GM19240 (cell line): Measurements from ENCODE around the gene ATP6V0A1.
"Not testable (repeated sequence)": the region's sequence is repeated elsewhere in the genome, so short reads cannot be mapped to it uniquely, and the experiment has no call there.

ENCODE experiments used
- DNase-seq: peaks from one replicate; pipeline ENCODE4 v3.0.0; 2011; ENCODE audit warnings: low spot score; ENCODE audit not compliant: insufficient read length

The ATP6V0A1 gene

DNA sequence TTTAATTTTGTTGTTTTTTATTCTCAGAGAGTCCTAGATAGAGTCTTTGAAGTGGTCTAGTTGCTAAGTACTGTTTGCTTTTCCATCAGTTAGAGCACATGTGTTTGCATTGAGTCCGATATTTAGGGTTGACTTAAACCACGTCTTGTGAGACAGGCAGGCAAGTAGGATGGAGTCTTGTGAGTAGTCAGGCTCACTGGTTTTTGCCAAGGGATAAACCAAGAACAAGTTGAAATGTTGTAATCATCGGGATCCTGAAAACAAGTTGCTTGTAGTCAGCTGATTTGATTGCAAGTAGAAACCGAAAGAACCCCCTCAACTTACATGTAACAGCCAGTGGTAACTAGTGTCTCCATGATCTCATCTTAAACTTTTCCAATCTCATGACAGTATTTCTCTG is 17.2 kb downstream of the ATP6V0A1 start:
- no peak for DNase-seq

DNA sequence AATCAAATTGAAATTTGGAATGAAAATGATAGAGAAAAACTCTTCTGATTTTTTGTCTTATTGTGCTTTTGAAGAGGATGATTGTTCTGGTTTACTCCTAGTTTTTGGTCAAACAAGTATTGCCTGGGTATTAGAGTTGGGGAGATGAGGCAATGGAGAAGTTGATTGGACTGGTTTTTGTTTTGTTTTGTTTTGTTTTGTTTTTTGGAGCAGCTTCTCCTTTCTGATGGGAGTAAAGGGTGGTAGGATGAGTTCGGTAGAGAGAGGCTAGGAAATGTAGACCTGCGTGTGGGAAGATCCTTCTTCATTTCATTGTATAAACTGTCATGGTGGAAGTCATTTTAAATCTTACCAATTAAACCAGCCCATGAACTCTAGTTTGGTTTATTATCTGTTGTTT is 17.7 kb downstream of the ATP6V0A1 start:
- no peak for DNase-seq

DNA sequence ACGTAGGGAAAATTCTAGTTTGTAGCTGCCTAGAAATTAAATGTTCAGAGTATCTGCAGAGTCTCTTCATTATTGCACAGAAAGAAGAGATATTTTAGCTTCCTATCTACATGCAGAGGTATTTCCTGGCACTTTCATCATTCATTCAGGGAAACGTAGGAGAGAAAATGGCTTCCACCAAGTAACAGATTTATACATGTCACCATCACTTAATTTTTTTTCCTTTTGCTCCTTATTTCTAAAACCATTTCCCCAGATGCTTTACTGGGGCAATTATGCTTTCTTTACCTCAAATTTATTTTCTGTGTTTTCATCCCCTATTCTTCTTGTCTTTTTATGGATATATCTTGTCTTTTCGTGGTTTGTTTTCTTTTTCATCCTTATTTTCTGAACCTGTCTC is 18.5 kb downstream of the ATP6V0A1 start:
- DNase-seq: no peak

DNA sequence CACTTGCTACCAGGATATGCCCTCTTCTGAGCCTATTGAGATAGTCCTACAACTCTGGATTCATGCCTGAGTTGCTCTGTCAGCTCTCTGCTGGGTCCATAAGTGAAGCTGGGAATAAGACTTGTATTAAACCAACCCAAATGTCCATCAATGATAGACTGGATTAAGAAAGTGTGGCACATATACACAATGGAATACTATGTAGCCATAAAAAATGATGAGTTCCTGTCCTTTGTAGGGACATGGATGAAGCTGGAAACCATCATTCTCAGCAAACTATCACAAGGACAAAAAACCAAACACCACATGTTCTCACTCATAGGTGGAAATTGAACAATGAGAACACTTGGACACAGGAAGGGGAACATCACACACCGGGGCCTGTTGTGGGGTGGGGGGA is 19.1 kb downstream of the ATP6V0A1 start:
- DNase-seq: not testable (repeated sequence)

DNA sequence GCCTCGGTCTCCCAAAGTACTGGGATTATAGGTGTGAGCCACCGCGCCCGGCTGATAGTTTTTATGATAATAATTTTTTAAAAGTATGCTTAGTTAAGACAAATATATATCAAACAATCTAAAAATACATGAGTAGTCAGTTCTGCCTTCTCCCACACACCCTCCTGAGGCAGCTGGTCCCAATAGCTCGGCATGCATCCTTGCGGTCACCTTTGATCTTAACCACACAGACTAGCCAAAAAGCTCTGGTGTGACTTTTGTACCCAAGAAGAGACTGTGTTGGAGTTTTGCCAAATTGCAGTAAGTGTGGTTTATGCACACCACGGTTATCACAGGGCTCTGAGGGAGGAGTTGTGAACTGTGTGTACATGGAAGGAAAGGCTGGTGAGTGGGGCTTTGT is 25.6 kb downstream of the ATP6V0A1 start:
- no peak for DNase-seq

DNA sequence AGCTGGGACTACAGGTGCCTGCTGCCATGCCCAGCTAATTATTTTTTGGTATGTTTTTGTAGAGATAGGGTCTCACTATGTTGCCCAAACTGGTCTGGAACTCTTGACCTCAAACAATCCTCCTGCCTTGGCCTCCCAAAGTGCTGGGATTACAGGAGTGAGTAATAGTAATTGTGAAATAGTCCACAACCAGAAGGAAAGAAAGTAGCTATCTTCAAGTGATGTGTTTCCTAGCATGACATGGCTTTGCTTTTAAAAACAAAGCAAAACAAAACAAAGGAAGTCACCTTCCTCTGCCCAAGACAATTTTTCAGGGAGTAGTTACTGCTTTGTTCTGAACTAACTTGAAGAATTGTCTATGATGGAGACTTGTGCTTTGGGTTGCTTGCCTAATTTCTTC is 27.0 kb downstream of the ATP6V0A1 start:
- no peak for DNase-seq

DNA sequence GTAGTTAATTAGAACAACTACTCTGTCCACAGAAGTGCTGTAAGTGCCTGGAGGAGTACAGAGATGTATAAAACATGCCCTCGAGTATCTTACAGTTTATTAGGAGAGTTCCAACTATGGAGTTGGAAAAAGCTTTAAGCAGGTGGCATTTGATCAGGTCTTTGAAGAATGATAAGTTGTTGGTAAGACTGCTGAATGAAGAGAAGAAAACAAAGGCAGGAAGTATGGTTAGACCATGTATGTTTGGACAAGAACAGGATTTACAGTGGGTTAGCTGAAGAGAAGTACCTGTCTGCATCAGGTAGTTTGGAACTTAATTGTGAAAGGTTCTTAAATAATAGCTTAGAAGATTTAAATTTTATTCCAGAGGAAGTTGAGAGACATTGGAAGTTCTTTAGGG is 29.4 kb downstream of the ATP6V0A1 start:
- no peak for DNase-seq

DNA sequence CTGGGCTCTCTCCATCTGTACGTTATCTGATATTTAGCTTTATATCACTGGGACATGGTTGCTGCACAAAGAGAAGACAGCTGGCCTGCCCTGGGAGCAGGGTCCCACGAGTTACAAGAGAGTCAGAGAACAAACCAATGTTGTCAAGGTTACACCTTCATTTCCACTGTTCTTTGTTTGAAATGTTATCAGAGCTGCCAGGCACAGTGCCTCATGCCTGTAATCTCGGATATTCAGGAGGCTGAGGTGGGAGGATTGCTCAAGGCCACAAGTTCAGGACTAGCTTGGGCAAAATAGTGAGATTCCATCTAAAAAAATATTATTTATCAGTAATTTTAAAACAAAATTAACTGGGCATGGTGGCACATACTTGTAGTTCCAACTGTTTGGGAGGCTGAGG is 34.6 kb downstream of the ATP6V0A1 start:
- DNase-seq: no peak

DNA sequence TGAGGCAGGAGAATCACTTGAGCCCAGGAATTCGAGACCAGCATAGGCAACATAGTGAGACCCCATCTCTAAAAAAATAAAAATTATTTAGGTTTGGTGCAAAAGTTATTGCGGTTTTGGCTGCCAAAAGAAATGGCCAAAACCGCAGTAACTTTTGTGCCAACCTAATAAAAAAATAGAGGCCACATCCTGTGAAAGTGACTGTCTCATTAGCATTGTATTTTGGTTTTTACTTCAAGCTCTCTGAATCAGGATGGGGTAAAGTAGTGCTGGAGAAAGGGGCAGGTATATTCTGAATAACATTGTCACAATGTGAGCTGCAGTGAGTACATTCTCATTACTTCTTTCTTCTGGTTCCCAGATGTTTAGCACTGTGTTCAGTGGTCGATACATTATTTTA is 36.0 kb downstream of the ATP6V0A1 start:
- DNase-seq: no peak

DNA sequence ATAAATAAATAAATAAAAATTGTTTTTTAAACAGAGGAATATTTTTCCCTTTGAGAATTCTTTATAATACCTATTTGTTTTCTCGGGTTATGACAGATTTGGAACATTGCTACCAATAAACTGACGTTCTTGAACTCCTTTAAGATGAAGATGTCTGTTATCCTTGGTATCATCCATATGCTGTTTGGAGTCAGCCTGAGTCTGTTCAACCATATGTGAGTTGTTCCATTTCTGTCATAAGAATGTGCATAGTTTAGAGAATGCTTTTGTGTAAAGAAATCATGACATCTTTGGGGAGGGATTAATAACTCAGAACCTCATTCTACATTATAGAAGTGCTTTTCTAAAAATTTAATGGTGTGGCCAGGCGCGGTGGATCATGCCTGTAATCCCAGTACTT is 40.1 kb downstream of the ATP6V0A1 start:
- no peak for DNase-seq

DNA sequence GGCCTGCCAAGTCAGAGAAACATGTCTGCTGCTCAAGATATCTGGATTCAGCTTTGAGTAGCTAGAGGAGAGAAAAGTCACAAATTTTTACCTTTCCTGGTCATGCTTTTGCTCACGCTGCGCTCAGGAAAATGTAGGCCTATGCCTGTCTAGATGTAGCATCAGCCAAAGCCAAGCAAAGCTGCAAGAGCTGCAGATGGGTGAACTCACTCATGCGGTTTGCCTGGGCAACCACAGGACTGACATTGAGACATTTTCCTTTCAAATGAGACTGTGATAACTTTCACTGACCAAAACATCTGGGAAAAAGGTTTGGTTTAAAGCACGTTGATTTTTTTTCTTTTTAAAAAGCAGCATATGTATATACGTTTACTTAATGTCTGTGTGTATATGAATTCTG is 43.4 kb downstream of the ATP6V0A1 start:
- no peak for DNase-seq

DNA sequence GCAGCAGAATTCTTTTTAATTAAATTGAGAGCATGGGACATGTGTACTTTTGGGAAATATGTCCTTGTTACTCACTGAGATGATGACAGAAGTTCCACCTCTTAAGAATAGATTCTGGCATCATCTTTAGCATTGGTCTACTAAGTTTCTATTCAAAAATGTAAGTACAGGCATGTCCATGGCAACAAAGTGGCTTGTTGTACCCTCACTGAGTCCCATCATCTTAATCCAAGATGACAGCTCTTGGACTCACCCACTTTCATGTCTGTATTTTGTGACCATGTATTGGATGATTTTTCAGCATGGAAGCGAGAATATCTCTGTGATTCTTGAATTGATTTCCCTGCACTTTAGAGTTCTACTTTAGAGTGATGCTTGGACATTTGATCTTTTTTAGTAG is 44.2 kb downstream of the ATP6V0A1 start:
- DNase-seq: no peak

DNA sequence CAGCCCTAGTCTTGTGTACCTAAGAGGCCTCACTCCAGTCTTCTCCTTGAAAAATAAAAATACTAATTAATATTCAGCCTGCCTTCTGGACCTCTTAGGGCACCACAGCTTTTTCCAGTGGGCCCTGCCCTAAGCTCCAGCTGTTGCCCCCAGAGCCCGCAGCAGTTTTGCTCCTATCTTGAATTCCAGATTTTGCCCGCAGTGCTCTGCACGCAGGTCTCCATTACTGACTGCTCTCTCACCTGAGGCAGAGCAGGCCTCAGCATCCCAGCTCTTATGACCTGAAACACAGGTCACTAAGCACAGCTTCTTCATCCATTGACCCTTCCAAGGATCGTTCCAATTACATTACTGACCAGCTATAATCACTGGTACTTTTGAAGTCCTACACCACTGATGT is 49.0 kb downstream of the ATP6V0A1 start:
- DNase-seq: no peak

DNA sequence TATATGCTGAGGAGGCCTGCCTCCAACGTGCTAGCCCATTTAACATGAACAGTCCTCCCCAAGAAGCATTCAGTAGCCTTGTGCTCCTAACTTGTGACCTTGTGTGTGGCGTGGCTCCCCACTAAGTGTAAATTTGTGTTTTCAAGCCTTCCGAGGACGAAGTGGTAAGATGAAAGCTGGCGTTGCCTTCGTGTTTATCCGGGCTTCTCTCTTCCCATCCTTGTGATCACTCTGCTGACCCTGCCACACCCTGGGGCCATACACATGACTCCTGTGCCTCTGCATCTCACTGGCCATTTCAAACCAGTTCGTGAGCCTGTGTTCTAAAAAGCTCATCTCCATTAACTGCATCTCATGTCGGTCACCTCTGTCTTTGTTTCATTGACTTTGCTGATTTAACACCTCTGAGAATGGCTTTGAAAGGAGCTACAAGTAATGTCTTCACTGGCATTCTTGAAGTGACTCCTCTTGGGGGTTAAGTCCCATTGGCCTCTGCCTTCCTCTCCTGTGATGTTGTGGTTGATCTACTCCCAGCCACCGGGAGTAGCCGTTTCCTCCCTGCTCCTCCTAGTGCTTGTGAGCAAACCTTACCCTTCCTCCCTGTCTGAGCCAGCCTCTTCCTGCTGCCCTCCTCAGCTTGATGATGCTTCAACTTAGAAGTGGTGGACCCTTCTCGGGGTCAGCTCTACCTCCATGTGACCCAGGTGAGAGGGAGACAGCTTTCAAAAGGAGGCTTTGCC is 49.9 kb downstream of the ATP6V0A1 start:
- DNase-seq: no peak

DNA sequence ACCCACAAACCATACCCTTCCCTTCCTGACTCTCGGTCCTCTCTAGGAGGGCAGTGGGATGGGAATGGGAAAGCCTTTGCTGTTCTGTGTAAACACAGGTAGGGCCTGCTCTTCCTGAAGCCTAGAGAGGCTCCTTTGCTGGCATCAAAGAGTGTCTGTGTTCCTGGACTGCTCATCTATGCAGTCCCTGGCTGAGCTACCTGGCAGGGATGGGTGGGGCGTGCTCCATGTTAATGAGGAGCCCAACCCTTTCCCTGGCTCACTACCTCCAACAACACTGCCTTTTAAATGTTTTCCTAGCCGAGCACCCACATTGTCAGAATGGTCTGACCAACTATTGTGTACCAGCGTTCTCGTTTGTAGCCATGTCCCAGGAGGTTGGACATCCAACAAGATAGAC is 50.7 kb downstream of the ATP6V0A1 start:
- no peak for DNase-seq

DNA sequence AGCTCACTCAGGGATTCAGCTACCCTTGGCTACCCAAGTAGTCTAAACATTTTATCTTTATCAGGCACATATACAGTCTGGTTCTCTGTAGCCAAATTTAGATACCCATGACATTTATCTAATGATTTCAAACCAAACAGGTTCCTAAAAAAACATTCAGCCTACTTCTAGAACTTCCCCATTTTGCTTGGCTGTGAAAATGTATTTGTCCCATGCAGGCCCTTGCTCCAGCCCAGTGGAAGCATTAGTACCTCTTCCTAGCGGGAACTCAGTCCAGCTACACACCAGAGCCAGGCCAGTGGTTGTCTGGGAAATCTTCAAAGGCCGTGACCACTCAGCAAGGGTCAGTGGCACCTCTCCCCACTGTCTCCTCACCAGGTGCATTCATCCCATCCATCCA is 51.2 kb downstream of the ATP6V0A1 start:
- no peak for DNase-seq

DNA sequence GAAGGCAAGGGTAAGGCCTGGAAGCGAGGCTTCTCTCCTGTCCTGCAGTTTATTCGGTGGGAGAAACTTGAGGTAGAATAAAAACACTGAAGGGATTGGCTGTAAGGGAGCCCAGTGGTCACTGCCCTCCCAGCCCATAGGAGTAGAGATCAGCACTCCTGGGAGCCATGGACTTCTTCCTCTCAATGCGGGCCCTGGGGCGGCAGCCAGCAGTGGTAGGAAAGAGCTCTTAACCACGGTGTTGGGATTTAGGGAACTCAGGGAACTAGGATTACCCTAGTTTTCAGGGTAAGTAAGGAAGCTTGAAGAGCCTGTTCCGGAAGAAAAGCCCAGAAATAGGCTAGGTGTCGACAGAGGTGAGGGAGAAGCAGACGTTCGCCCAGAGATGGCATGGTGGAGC is 53.6 kb downstream of the ATP6V0A1 start:
- DNase-seq: no peak

DNA sequence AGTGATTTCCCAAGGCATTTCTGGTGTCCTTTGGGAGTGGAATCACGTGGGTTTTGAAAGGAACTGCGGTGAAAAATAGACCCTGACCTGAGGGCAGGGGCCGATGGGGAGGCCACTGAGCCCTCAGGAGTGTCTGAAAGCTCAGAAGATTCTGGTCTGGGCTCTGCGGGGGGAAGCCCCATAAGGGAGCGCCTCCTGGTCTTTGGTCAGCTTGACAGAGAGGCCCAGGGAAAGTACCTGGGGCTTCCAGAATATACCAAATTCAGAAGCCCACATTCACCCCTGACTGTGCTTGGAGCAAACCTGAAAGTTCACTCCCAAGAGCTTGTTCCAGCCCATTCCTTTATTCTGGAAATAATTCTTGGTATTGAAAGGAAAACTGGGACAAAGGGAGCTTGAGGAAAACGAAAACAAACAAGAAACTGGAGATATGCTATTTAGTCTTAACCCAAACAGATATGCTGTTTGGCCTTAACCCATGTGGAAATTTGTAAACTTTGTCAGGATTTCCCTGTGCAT is 54.1 kb downstream of the ATP6V0A1 start:
- DNase-seq: no peak

DNA sequence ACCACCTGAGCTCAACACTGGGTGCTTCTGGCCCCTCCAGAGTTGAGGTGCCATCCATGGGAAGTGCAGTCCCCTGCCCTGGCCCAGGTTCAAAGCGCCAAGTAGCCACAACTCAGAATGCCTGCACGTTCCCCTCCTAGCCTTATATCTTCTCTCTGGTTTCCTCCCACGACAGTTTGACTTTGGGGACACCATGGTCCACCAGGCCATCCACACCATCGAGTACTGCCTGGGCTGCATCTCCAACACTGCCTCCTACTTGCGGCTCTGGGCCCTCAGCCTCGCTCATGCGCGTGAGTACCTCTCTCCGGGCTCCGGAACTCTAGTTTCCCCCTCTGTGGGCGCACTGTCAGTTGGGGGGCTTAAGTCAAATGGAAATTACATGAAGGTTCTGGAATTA is 55.0 kb downstream of the ATP6V0A1 start:
- no peak for DNase-seq

DNA sequence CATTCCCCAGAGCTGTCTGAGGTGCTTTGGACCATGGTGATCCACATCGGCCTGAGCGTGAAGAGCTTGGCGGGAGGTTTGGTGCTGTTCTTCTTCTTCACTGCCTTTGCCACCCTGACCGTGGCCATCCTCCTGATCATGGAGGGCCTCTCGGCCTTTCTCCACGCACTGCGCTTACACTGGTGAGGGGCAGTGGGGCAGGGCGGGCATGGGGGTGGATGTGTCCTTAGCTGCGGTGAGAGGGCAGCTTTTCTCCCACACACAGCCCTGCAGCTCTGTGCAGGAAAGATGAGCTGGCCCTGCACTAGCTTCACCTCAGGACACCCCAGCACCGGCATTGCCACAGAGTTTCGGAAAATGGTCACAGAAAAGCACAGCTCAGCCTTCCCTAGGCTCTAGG is 55.6 kb downstream of the ATP6V0A1 start:
- no peak for DNase-seq

DNA sequence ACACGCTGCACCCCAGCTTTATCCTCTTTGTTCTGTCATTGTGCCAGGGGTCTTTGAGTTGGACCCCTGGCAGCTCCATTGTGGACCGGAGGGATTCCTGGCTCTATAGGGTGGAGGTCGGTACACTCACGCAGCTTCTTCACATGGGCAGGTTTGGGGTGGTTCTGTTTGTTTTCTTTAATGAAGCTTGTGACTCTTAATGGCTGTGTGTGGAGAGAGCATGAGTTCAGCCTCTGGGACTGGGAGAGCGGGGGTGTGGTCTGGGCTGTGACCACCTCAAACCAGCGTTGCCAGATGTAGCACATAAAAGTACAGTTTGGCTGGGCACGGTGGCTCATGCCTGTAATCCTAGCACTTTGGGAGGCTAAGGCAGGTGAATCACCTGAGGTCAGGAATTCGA is 56.2 kb downstream of the ATP6V0A1 start:
- no peak for DNase-seq

DNA sequence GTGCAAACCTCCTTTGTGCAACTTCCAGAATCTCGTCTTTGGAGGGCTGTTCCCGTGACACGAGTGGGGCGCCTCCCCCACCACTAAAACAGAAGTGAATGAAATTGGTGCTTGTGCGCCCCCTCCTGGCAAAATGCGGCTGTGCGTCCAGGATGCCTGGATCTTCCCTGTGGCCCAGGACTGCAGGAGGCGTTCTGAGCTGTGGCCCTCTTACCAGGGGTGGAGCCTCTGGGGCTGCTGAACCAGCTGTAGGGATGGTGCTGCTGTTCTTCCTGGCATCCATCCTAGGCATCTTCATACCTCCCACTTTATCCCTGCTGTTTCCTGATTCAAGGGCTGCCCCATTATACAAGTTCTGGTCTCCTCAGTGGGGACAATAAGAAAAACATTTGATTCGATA is 58.8 kb downstream of the ATP6V0A1 start:
- DNase-seq: peak; percentile 80

DNA sequence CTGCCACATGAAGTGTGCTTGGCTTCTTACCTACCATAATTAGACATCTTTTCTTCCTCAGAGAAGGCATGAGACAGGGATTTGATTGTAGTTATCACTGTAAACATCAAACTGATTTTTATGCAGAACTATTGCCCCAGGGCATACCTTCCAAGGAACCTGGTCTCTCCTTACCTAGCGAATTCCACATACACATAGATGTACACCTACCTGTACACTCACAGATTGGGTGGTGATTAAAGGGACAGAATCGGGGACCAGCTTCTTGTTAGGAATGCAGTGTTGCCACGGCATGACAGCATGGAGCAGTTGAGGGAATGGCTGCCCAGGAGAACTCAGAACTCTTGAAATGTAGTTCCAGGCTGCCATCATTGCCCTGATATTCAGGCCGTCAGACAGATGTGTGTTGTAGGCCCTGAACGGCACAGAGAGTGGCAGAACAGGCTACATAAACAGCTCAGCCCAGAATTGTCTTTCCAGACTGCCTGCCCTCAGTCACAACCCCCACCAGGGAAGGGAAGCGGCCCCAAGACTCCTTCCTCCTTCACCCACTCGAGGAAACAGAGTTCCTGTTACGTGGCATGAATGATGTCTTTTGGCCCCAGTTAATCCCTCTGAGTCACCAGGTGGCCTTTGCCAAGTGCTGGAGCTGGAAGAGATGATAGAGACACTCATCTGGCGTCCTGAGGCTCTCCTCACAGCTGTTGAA is 59.5 kb downstream of the ATP6V0A1 start:
- no peak for DNase-seq
